ENCODE results near the gene USF2. TPM values are rescaled to one million over a fixed set of nuclear protein-coding genes. Genes with fewer than 3 reads are reported as not detected.

Gene USF2
- total and polyA plus RNA-seq, 12 donors = 125 to 185 (median 151) TPM

GRCh38 chr19:35299523-35300338 lies 31.0 kb downstream of the USF2 start:
- peaks cover 0 to 44% (median 24%) of the 10 kb centered on the region in 7 donors for H3K27me3 ChIP-seq
- H3K4me3 ChIP-seq = no peak overlapping the region
- H3K4me1 ChIP-seq = peaks cover 0 to 6% (median 0%) of the 10 kb centered on the region in 9 donors
- no peak for TF ChIP-seq CTCF (IDR thresholded peaks at IDR 0.05)
- intact Hi-C loops (cut with DNase I) = no loop called here
- peak in 1 of 8 donors; percentile 38 for ATAC-seq
- no peaks in the 10 kb centered on the region for H3K9me3 ChIP-seq
- H3K27ac ChIP-seq = no peak overlapping the region
- no peaks in the 10 kb centered on the region for H3K36me3 ChIP-seq
- WGBS, 2 donors = 42 to 43% methylated on average over 37 to 54 of the region's 55 CpGs
- no peak for DNase-seq

- intact Hi-C loops (cut with DNase I) = no loop called here
- WGBS, 2 donors = 74 to 77% methylated on average over 10 of the region's 10 CpGs
Measured at GRCh38 chr19:35300339-35300649, 31.5 kb downstream of the USF2 start.

GRCh38 chr19:35301961-35302360 lies 33.2 kb downstream of the USF2 start:
- Histone ChIP-seq H3K9me3 (no peaks in the 10 kb centered on the region), H3K36me3 (no peaks in the 10 kb centered on the region), H3K4me1 (peaks cover 0 to 6% (median 0%) of the 10 kb centered on the region in 9 donors), H3K27me3 (peaks cover 0 to 41% (median 24%) of the 10 kb centered on the region in 7 donors), H3K27ac (no peak overlapping the region), H3K4me3 (no peak overlapping the region)
- no peak for TF ChIP-seq CTCF (IDR thresholded peaks at IDR 0.05)
- ATAC-seq (no peak), DNase-seq (no peak)
- 91 to 95% methylated on average over 2 of the region's 2 CpGs for WGBS, 2 donors
- intact Hi-C loops (cut with DNase I) = no loop called here

More at GRCh38 chr19:35300339-35300649, 31.5 kb downstream of the USF2 start:
- no peak overlapping the region for H3K27ac ChIP-seq
- H3K4me1 ChIP-seq = peaks cover 0 to 6% (median 0%) of the 10 kb centered on the region in 9 donors
- no peak for ATAC-seq
- H3K36me3 ChIP-seq = no peaks in the 10 kb centered on the region
- peaks cover 0 to 44% (median 24%) of the 10 kb centered on the region in 7 donors for H3K27me3 ChIP-seq
- H3K4me3 ChIP-seq = no peak overlapping the region
- H3K9me3 ChIP-seq = no peaks in the 10 kb centered on the region
- TF ChIP-seq CTCF (IDR thresholded peaks at IDR 0.05) = no peak
- DNase-seq = no peak

- H3K4me3 ChIP-seq = no peak overlapping the region
- H3K9me3 ChIP-seq = no peaks in the 10 kb centered on the region
- peaks cover 0 to 6% (median 0%) of the 10 kb centered on the region in 9 donors for H3K4me1 ChIP-seq
- intact Hi-C loops (cut with DNase I) = no loop called here
- DNase-seq (no peak), ATAC-seq (no peak)
- H3K27ac ChIP-seq = no peak overlapping the region
- no peaks in the 10 kb centered on the region for H3K36me3 ChIP-seq
- TF ChIP-seq CTCF (IDR thresholded peaks at IDR 0.05) = no peak
- WGBS, 2 donors = 79 to 82% methylated on average over 16 of the region's 16 CpGs
- peaks cover 0 to 41% (median 24%) of the 10 kb centered on the region in 7 donors for H3K27me3 ChIP-seq
Measured at GRCh38 chr19:35302446-35302845, 33.7 kb downstream of the USF2 start.
